Spleen (tissue), 11 donors: ENCODE data around the gene COX7A2L. TPM values are rescaled to one million over a fixed set of nuclear protein-coding genes. Genes with fewer than 3 reads are reported as not detected.
"Not testable (repeated sequence)": the region's sequence is repeated elsewhere in the genome, so short reads cannot be mapped to it uniquely, and the experiment has no call there.

ENCODE experiments used
- DNase-seq: peaks from one replicate; pipeline ENCODE4 v3.0.0-alpha.2; 2020
- H3K27ac ChIP-seq, 8 donors: fragments of 200-600 bp; sonication (generic) in 7 of 8; 1 replicate in 4 of 8; 2 replicates in 4 of 8; pipeline versions ENCODE4 v1.5.0 to v1.8.0; 2016 to 2021; ENCODE audit warnings: inconsistent platforms in 4 of 8, mild to moderate bottlenecking in 4 of 8, moderate library complexity in 1 of 8
- H3K27me3 ChIP-seq, 7 donors: fragments of 200-600 bp; sonication (generic) in 6 of 7; replicated peaks in 1 of 7; 1 replicate in 4 of 7; 2 replicates in 3 of 7; pipeline versions ENCODE4 v1.5.0 to v1.8.0; 2016 to 2021; ENCODE audit warnings: inconsistent platforms in 3 of 7, mild to moderate bottlenecking in 1 of 7
- H3K36me3 ChIP-seq, 6 donors: fragments of 200-600 bp; sonication (generic) in 5 of 6; 1 replicate in 4 of 6; 2 replicates in 2 of 6; pipeline versions ENCODE4 v1.5.0 to v1.8.0; 2016 to 2021; ENCODE audit warnings: inconsistent platforms in 2 of 6
- H3K4me1 ChIP-seq, 6 donors: fragments of 200-600 bp; sonication (generic) in 5 of 6; 1 replicate in 3 of 6; 2 replicates in 3 of 6; pipeline versions ENCODE4 v1.5.0 to v1.8.0; 2016 to 2021; ENCODE audit warnings: inconsistent platforms in 3 of 6
- H3K4me3 ChIP-seq, 8 donors: fragments of 200-600 bp; sonication (generic) in 7 of 8; 1 replicate in 4 of 8; 2 replicates in 4 of 8; pipeline versions ENCODE4 v1.5.0 to v1.8.0; 2016 to 2021; ENCODE audit warnings: inconsistent platforms in 4 of 8, mild to moderate bottlenecking in 4 of 8, moderate library complexity in 2 of 8
- H3K9me3 ChIP-seq, 8 donors: fragments of 200-600 bp; sonication (generic) in 7 of 8; 1 replicate in 4 of 8; 2 replicates in 4 of 8; pipeline versions ENCODE4 v1.5.0 to v1.8.0; 2016 to 2021; ENCODE audit warnings: inconsistent platforms in 4 of 8
- CTCF ChIP-seq, 11 experiments: fragments of 200-600 bp in 7 of 11; fragments of 450-650 bp in 4 of 11; sonication (generic) in 4 of 11; IDR thresholded peaks in 8 of 11; conservative IDR thresholded peaks in 3 of 11; 1 replicate in 7 of 11; 2 replicates in 4 of 11; pipeline versions ENCODE4 v1.4.0 to v1.8.0; 2016 to 2021; ENCODE audit warnings: antibody characterized with exemption in 11 of 11, inconsistent platforms in 4 of 11, mild to moderate bottlenecking in 1 of 11
- POLR2A ChIP-seq, 3 donors: fragments of 450-650 bp; IDR thresholded peaks; one replicate each; pipeline ENCODE4 v1.5.1; 2017; ENCODE audit warnings: antibody characterized with exemption in 3 of 3, mild to moderate bottlenecking in 1 of 3
- POLR2AphosphoS5 ChIP-seq, 3 donors: sonication (generic); formaldehyde crosslinking; IDR thresholded peaks; one replicate each; pipeline ENCODE4 v1.5.1; 2017; ENCODE audit warnings: antibody characterized with exemption in 3 of 3
- WGBS, 5 donors: extraction: QIAGEN DNeasy Blood & Tissue Kit in 3 of 5; methylation state at CpG; one replicate each; pipeline versions ENCODE4 v1.1.5 to v1.1.7; 2013 to 2018; 5-methylcytosine and 5-hydroxymethylcytosine counted together
- intact Hi-C: fragments of 100-400 bp; cut with DNase I; formaldehyde crosslinking; loops from one replicate; pipeline ENCODE4 v1.15.0; 2023; ENCODE audit warnings: low total_unique reads
- polyA plus RNA-seq, 3 donors: library from polyadenylated mRNA; stranded (reverse); fragments of 200-250 nt; gene quantifications; one replicate each; pipeline ENCODE4 v1.2.1, GENCODE V29; 2013
- total RNA-seq, 7 donors: library from RNA; depleted of rRNA in 3 of 7; stranded (reverse); fragments of >200 nt in 3 of 7; fragmentation: NEBNext Ultra II Directional in 4 of 7; extraction: Animal tissue kit (Norgen Biotek cat#: 25700) in 4 of 7; gene quantifications; one replicate each; pipeline versions ENCODE4 v1.1.0 to v1.2.1, GENCODE V29; 2016 to 2021
- donor health status: healthy with polysubstance abuse.
- donor health status: DM: no; HTN: no; CAD: no; lungs with moderate emphysema.
- donor health status: DM: no; HTN: no; CAD: no.
- donor health status: Bipolar disorder and iron deficiency.
- donor health status: healthy.
- donor health status: DM: no; HTN: no; CAD: no.
- donor health status: DM: yes; HTN: yes; CAD: no.

COX7A2L gene
- total and polyA plus RNA-seq, 10 donors, result 63.3 to 144 (median 101) TPM

GRCh38 chr2:42404676-42405075 is 43.7 kb upstream of the COX7A2L start:
- no peak overlapping the region for H3K27ac ChIP-seq
- no peaks in the 10 kb centered on the region for H3K4me1 ChIP-seq
- H3K36me3 ChIP-seq, result no peaks in the 10 kb centered on the region
- H3K4me3 ChIP-seq, result no peak overlapping the region
- no peak for TF ChIP-seq POLR2AphosphoS5 (IDR thresholded peaks at IDR 0.05)
- TF ChIP-seq CTCF (IDR thresholded peaks at IDR 0.05 in 8 of 11, conservative IDR thresholded peaks at IDR 0.05 in 3 of 11), result no peak
- TF ChIP-seq POLR2A (IDR thresholded peaks at IDR 0.05), result no peak
- intact Hi-C loops, result no loop called here
- peaks cover 0 to 4% (median 0%) of the 10 kb centered on the region in 8 donors for H3K9me3 ChIP-seq
- 65 to 86% (median 82%) methylated on average over 4 of the region's 4 CpGs for WGBS, 5 donors
- no peak for DNase-seq
- H3K27me3 ChIP-seq, result peaks cover 0 to 13% (median 0%) of the 10 kb centered on the region in 7 donors

- DNase-seq, result no peak
- Histone ChIP-seq H3K36me3 (no peaks in the 10 kb centered on the region), H3K4me3 (no peak overlapping the region), H3K4me1 (no peaks in the 10 kb centered on the region), H3K9me3 (peaks cover 0 to 4% (median 0%) of the 10 kb centered on the region in 8 donors), H3K27ac (no peak overlapping the region), H3K27me3 (no peaks in the 10 kb centered on the region)
- TF ChIP-seq CTCF (IDR thresholded peaks at IDR 0.05 in 8 of 11, conservative IDR thresholded peaks at IDR 0.05 in 3 of 11) (no peak), POLR2AphosphoS5 (IDR thresholded peaks at IDR 0.05) (no peak), POLR2A (IDR thresholded peaks at IDR 0.05) (no peak)
- intact Hi-C loops, result no loop called here
- 92 to 96% (median 93%) methylated on average over 6 of the region's 6 CpGs for WGBS, 5 donors
Measured at GRCh38 chr2:42401773-42402172, 40.8 kb upstream of the COX7A2L start.

GRCh38 chr2:42398052-42398451 is 37.0 kb upstream of the COX7A2L start:
- H3K27ac ChIP-seq, H3K36me3 ChIP-seq, intact Hi-C loops, H3K27me3 ChIP-seq, H3K4me1 ChIP-seq, H3K4me3 ChIP-seq, DNase-seq, H3K9me3 ChIP-seq: not testable (repeated sequence)
- WGBS, 5 donors, result 94 to 99% (median 96%) methylated on average over 11 of the region's 11 CpGs

- H3K4me3 ChIP-seq, H3K9me3 ChIP-seq, H3K36me3 ChIP-seq, H3K27me3 ChIP-seq, intact Hi-C loops, H3K27ac ChIP-seq, H3K4me1 ChIP-seq, DNase-seq: not testable (repeated sequence)
- WGBS, 5 donors, result 91 to 97% (median 96%) methylated on average over 3 of the region's 3 CpGs
Measured at GRCh38 chr2:42393320-42393719, 32.3 kb upstream of the COX7A2L start.

GRCh38 chr2:42392191-42392590 is 31.2 kb upstream of the COX7A2L start:
- no peak overlapping the region for H3K4me3 ChIP-seq
- no peaks in the 10 kb centered on the region for H3K4me1 ChIP-seq
- intact Hi-C loops, result no loop called here
- no peaks in the 10 kb centered on the region for H3K36me3 ChIP-seq
- DNase-seq, result no peak
- WGBS, 5 donors, result 85 to 95% (median 91%) methylated on average over 1 of the region's 1 CpG
- H3K27me3 ChIP-seq, result no peaks in the 10 kb centered on the region
- H3K27ac ChIP-seq, result no peak overlapping the region
- H3K9me3 ChIP-seq, result no peaks in the 10 kb centered on the region
- TF ChIP-seq CTCF (IDR thresholded peaks at IDR 0.05 in 8 of 11, conservative IDR thresholded peaks at IDR 0.05 in 3 of 11) (no peak), POLR2A (IDR thresholded peaks at IDR 0.05) (no peak), POLR2AphosphoS5 (IDR thresholded peaks at IDR 0.05) (no peak)
